SJSA1 (cell line): Measurements from ENCODE around the gene TIPIN. TPM values are rescaled to one million over a fixed set of nuclear protein-coding genes. Genes with fewer than 3 reads are reported as not detected.
"Not testable (repeated sequence)": the region's sequence is repeated elsewhere in the genome, so short reads cannot be mapped to it uniquely, and the experiment has no call there.

Experiments
- DNase-seq, 2 experiments: peaks; one replicate each; pipeline ENCODE4 v3.0.0-alpha.2; 2015 to 2020; ENCODE audit warnings: low spot score in 2 of 2, low read depth in 1 of 2
- H3K27ac ChIP-seq: fragments of 250-450 bp; sonication (Bioruptor Pico); 2 replicates; pipeline ENCODE4 v1.5.1; 2020; ENCODE audit warnings: mild to moderate bottlenecking, moderate library complexity
- H3K27me3 ChIP-seq: fragments of 250-450 bp; sonication (Bioruptor Pico); replicated peaks from 2 replicates; pipeline ENCODE4 v1.5.1; 2020; ENCODE audit warnings: mild to moderate bottlenecking, moderate library complexity
- H3K36me3 ChIP-seq: fragments of 250-450 bp; sonication (Bioruptor Pico); 2 replicates; pipeline ENCODE4 v1.5.1; 2020; ENCODE audit warnings: mild to moderate bottlenecking
- H3K4me1 ChIP-seq: fragments of 250-450 bp; sonication (Bioruptor Pico); replicated peaks from 2 replicates; pipeline ENCODE4 v1.6.1; 2021; ENCODE audit warnings: mild to moderate bottlenecking
- H3K4me3 ChIP-seq: fragments of 250-450 bp; sonication (Bioruptor Pico); 2 replicates; pipeline ENCODE4 v1.5.1; 2020; ENCODE audit warnings: mild to moderate bottlenecking
- H3K9me3 ChIP-seq: fragments of 250-450 bp; sonication (Bioruptor Pico); replicated peaks from 2 replicates; pipeline ENCODE4 v1.5.1; 2020; ENCODE audit warnings: mild to moderate bottlenecking
- total RNA-seq: library from RNA; depleted of rRNA; stranded (reverse); fragments of >200 nt; shearing (Covaris generic); gene quantifications from 2 replicates; pipeline ENCODE4 v1.2.3, GENCODE V29; 2014

The TIPIN gene
- total RNA-seq, 1 experiment from 2014 or later, result 32.2 TPM

DNA sequence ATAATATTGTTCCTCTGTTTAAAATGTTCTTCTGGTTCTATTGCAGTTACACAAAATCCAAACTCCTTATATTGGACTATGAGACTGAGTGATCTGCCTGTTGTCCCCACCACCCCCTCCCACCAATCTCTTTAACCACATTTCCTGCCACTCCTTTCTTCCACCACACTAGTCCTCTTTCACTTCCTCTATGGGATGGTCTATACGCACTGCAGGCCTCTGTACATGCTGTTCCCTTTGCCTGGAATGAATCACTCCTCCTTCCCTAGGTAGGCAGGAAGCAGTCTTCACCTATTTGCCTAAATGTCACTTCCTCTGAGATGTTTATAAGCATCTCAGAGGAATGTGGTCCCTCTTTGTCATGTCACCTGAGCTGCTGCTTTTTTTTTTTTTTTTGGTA is 34.2 kb upstream of the TIPIN start:
- Histone ChIP-seq H3K36me3 (peaks cover 28% of the 10 kb centered on the region), H3K9me3 (no peaks in the 10 kb centered on the region), H3K27me3 (no peaks in the 10 kb centered on the region), H3K27ac (no peak overlapping the region), H3K4me3 (no peak overlapping the region), H3K4me1 (peaks cover 10% of the 10 kb centered on the region)
- no peak for DNase-seq

DNA sequence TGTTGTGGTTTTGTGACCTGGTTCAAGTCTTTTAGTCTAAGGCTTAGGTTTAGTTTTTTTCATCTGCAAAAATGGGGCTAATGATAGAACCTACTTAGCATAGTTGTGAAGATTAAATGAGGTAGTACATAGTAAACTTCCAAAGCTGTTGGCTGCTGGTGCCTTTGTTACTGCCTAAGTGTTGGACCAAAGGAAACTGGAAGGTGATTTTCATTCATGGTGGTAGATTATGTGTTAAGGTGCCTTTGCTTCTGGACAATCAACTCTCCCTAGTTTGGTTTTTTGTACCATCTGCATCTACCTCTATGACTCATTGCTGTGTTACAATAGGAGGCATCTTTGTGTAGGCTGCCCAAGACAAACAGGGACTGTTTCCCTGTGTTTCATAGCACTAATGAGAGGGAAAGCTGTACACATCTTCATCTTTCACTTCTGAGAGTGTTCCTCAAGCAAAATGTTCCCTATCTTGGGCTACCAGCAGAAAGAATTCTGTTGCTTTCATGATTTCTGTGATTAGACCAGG is 33.4 kb upstream of the TIPIN start:
- H3K27me3 ChIP-seq, result no peaks in the 10 kb centered on the region
- H3K36me3 ChIP-seq, result peaks cover 28% of the 10 kb centered on the region
- H3K9me3 ChIP-seq, result no peaks in the 10 kb centered on the region
- peaks cover 10% of the 10 kb centered on the region for H3K4me1 ChIP-seq
- no peak overlapping the region for H3K4me3 ChIP-seq
- no peak for DNase-seq
- no peak overlapping the region for H3K27ac ChIP-seq

DNA sequence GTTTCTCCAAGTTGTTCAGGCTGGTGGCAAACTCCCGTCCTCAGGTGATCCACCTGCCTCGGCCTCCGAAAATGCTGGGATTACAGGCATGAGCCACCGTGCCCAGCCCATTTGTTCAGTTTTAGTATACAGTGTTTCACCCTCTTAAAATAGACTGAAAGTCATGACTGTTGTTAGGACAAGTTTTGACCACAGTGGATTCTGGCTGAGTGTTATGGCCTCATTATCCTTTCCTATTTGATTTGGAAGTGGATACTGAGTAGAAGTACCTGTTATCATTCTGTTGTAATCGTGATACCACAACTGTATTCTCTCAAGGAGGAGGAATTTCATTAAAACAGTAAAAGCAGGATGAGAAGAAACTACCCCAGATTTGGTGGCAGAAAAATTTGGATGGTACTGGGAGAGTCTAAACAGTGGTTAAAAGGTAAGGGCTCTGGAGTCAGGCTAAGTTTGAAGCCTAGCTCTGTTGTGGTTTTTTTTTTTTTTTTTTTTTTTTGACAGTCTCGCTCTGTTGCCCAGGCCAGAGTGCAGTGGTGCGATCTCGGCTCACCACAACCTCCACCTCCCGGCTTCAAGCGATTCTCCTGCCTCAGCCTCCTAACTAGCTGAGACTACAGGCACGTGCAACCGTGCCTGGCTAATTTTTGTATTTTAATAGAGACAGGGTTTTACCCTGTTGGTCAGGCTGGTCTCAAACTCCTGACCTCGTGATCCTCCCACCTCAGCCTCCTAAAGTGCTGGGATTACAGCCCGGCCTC is 32.8 kb upstream of the TIPIN start:
- Histone ChIP-seq H3K27me3 (no peaks in the 10 kb centered on the region), H3K27ac (no peak overlapping the region), H3K4me1 (peaks cover 10% of the 10 kb centered on the region), H3K9me3 (no peaks in the 10 kb centered on the region), H3K36me3 (peaks cover 28% of the 10 kb centered on the region), H3K4me3 (no peak overlapping the region)
- no peak for DNase-seq

DNA sequence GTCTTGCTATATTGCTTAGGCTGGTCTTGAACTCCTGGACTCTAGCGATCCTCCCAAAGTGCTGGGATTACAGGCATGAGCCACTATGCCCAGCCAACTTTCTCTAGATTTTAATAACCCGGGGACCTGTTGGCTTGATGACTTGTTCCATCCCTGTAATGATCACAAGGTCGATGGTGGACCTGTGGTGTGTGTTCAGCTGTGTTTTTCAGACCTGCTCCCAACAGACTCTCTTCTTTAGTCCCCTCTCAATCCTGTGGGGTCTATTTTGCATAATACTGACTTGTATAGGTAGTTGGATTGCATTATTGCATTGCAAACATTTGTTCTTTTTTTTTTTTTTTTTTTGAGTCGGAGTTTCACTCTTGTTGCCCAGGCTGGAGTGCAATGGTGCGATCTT is 32.1 kb upstream of the TIPIN start:
- H3K4me3 ChIP-seq, result no peak overlapping the region
- DNase-seq, result no peak

DNA sequence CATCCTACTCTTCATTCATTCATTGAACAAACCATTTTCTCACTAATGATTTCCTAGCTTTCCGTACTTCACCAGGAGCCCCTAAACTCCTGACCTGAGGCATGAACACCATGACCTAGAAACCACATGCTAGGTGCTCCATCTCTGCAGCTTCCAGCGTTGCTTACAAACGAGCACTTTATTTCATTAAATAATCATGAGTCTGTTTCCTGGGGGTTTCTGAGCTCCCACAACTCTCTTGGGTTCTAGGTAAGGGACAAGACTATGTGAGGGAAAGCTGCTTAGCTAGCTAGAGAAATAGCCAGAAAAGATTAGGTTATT is 31.5 kb upstream of the TIPIN start:
- DNase-seq, result no peak
- Histone ChIP-seq H3K36me3 (peaks cover 23% of the 10 kb centered on the region), H3K9me3 (no peaks in the 10 kb centered on the region), H3K4me3 (peak overlapping the region; percentile 72), H3K4me1 (peaks cover 10% of the 10 kb centered on the region), H3K27me3 (no peaks in the 10 kb centered on the region), H3K27ac (no peak overlapping the region)

More for the DNA sequence above, 32.1 kb upstream of the TIPIN start:
- Histone ChIP-seq H3K4me1 (peaks cover 10% of the 10 kb centered on the region), H3K27me3 (no peaks in the 10 kb centered on the region), H3K27ac (no peak overlapping the region), H3K9me3 (no peaks in the 10 kb centered on the region), H3K36me3 (peaks cover 24% of the 10 kb centered on the region)

DNA sequence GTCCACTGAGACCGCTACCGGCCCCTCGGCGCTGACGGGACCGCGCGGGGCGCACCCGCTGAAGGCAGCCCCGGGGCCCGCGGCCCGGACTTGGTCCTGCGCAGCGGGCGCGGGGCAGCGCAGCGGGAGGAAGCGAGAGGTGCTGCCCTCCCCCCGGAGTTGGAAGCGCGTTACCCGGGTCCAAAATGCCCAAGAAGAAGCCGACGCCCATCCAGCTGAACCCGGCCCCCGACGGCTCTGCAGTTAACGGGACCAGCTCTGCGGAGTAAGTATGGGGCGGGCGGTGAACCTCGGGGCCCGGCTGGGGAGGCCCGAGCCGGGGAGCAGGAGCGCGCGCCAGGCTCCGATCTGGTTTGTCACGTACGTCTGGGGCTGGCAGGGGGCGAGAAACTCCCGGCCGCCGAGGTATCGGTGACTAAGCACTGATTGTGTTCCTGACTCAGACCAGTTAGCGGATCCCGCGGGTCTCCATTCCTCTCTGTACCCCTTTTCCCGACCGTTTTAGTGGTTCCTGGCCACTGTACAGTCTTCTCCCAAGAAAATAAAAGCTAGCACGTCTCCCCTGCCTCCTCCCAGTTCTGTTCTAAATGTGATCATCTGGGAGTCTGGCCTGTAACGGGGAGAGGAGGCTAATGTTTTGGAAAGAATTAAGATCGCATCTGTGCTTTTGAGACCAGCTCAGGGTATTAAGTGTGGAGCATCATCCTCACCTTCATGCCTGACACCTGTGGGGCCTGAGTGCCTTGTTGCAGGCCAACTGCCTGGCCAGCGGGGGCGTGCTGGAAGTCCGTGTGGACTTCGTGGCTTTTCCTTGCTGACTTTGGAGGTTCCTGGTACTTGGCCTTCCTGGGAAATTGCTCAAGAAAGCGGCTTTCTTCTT is 30.9 kb upstream of the TIPIN start:
- Histone ChIP-seq H3K27ac (peak overlapping the region; percentile 41), H3K27me3 (no peaks in the 10 kb centered on the region), H3K36me3 (peaks cover 23% of the 10 kb centered on the region), H3K9me3 (no peaks in the 10 kb centered on the region), H3K4me3 (peak overlapping the region; percentile 72), H3K4me1 (peaks cover 10% of the 10 kb centered on the region)
- DNase-seq, result peak; percentile 69 to 71

DNA sequence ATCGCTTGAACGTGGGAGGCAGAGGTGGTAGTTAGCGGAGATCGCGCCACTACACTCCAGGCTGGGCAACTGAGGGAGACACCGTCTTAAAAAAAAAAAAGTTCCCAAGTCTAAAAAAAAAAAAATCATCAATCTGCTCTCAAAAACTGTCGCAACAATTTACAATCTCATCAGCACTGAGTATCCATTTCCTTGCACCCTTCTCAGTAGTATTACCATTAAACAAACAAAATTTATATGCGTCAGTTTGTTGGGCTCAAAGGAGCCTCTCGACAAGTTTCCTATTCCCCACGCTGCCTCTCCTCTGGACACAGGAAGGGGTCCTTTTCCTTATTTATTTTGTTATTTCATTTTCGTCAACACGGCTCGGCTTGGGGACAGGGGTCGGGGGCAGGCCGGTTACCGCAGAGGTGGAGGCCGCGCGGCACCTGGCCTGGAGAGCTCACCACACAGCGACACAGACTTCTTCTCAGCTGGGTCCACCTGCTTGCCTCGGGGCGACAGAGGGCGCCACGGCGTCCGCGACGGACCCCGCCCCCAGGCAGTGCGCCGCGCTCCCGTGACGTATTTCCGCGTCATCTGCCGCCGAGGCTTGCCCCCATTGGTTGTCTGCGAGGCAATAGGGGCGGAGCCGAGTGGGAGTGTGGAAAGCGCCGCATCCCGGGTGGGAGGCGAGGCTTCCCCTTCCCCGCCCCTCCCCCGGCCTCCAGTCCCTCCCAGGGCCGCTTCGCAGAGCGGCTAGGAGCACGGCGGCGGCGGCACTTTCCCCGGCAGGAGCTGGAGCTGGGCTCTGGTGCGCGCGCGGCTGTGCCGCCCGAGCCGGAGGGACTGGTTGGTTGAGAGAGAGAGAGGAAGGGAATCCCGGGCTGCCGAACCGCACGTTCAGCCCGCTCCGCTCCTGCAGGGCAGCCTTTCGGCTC is 30.0 kb upstream of the TIPIN start, which contains the start of gene MAP2K1:
TSS of gene MAP2K1 (plus strand) at position 709 of the 920 bp plus-strand sequence. CDS start 436 bp downstream, outside the sequence.
- no peaks in the 10 kb centered on the region for H3K27me3 ChIP-seq
- peak within 1 kb of the TSS; percentile 72 for H3K4me3 ChIP-seq
- H3K27ac ChIP-seq, result peak within 1 kb of the TSS; percentile 41
- peaks cover 10% of the 10 kb centered on the region for H3K4me1 ChIP-seq
- H3K36me3 ChIP-seq, result peaks cover 18% of the 10 kb centered on the region
- DNase-seq, result peak; percentile 94 to 98
- no peaks in the 10 kb centered on the region for H3K9me3 ChIP-seq

DNA sequence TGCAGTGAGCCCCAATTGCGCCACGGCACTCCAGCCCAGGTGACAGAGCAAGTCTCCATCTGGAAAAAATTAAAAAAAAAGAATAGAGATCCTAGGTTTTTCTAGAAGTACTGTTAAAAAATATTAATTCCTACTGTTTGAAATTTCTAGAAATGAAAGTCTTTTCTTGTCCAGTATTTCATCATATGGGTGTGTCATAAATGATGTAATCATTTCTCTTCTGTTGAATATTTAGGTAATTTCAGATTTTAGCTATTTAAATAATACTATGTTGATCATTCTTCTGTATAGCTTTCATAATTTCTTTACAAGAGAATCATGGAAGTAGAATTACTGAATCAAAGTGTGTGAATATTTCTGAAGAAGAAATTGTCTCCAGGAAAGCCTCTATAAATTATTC is 24.9 kb upstream of the TIPIN start:
- H3K9me3 ChIP-seq, DNase-seq, H3K27me3 ChIP-seq: not testable (repeated sequence)

DNA sequence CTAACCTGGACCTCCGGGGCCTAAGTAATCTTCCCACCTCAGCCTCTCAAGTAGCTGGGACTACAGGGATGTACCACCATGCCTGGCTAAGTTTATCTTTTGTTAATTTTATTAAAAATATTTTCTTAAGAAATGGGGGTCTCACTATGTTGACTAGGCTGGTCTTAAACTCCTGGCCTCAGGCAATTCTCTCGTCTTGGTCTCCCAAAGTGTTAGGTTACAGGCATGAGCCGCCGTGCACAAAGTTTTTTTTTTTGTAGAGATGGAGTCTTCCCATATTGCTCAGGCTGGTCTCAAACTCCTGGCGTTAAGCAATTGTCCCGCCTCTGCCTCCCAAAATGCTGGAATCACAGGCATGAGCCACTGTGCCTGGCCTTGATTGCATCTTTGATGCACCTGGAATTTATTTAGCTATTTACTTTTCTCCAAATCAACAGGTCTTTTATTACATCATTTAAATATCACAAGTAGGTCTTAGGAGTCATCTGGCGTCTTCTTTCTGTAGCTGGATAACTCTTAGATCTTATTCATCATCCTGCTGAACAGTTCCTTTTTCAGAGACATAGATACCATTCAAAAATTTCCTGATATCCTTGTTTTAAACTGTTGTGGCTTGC is 22.4 kb upstream of the TIPIN start:
- Histone ChIP-seq H3K4me3 (no peak overlapping the region), H3K9me3 (no peaks in the 10 kb centered on the region), H3K27ac (no peak overlapping the region), H3K36me3 (no peaks in the 10 kb centered on the region), H3K27me3 (no peaks in the 10 kb centered on the region), H3K4me1 (no peaks in the 10 kb centered on the region)
- no peak for DNase-seq

More for the DNA sequence above, 24.9 kb upstream of the TIPIN start:
- H3K4me1 ChIP-seq, H3K36me3 ChIP-seq, H3K4me3 ChIP-seq, H3K27ac ChIP-seq: not testable (repeated sequence)

DNA sequence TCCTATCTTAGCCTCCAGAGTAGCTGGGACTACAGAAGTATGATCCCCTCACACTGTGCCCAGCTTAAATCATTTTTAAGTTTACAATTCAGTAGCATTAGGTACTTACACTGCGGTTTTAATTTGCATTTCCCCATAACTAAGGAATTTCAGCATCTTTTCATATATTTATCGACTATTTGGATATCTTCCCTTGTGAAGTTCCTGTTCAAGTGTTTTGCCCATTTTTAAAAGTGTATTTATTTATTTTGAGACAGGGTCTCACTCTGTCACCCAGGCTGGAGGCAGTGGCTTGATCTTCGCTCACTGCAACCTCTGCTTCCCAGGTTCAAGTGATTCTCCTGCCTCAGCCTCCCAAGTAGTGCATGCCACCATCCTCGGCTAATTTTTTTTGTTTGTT is 17.7 kb upstream of the TIPIN start:
- DNase-seq, result no peak
- H3K4me3 ChIP-seq, result no peak overlapping the region
- H3K27ac ChIP-seq, result no peak overlapping the region
- H3K9me3 ChIP-seq, result no peaks in the 10 kb centered on the region
- peaks cover 9% of the 10 kb centered on the region for H3K4me1 ChIP-seq
- H3K36me3 ChIP-seq, result no peaks in the 10 kb centered on the region
- no peaks in the 10 kb centered on the region for H3K27me3 ChIP-seq

DNA sequence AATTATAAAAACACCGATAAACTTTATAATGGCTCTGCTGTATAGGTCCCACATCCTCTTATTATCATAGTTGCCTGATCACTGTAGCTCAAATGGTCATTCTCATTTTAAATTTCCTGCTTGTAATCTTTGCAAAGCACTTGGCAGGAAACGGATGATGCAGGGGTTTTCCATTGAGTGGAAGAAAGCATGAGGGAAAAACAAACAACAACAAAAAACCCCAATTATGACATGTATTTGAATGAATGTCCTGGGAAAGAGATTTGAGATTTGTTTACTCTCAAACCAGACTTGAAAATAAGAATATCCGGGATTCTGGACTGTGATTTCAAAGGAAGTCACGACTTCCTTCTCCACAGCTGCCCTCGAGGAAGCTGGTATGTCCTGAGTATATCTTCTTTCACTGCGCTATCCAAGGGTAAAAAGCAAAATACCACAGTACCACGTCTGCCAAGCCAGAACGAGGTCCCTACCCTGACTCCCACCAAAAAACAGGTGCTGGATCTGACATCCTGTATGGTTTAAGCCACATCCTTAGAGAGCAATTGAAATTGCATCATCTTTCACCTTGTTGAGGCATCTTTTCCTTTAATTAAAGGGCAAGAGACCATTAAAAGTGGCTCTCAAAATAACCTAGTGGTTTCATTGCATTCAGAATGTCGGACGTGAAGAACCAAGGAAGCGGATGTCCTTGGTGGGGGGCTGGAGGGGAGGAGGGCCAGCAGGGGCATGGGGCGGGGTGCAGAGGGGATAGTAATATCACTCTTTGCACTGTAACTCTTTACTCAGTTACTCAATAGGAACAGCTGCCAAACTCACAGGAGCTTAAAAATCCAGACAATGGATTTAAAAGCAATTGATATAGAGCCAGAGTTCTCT is 13.5 kb upstream of the TIPIN start:
- peaks cover 9% of the 10 kb centered on the region for H3K4me1 ChIP-seq
- peak overlapping the region; percentile 12; the same call in 1 of the 2 replicates for H3K4me3 ChIP-seq
- no peaks in the 10 kb centered on the region for H3K27me3 ChIP-seq
- H3K27ac ChIP-seq, result peak overlapping the region; percentile 34
- no peaks in the 10 kb centered on the region for H3K9me3 ChIP-seq
- DNase-seq, result peak in 1 of 2 experiments; percentile 41
- H3K36me3 ChIP-seq, result no peaks in the 10 kb centered on the region

DNA sequence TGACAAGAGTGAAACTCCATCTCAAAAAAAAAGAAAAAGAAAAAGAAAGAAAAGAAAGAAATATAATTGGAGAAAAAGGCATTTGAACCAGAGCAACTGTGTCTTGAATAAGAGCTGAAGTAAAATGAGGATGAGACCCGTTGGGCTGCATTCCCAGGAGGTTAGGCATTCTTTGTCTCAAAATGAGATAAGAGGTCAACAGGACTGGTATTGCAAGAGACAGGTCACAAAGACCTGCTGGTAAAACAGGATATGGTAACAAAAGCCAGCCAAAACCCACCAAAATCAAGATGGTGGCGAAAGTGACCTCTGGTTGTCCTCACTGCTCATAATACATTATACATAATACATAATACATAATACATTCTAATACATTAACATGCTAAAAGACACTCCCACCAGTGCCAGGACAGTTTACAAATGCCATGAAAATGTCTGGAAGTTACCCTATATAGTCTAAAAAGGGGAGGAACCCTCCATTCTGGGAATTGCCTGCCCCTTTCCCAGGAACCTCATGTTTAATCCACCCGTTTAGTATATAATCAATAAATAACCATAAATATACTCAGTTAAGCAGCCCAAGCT is 8.6 kb upstream of the TIPIN start:
- peaks cover 8% of the 10 kb centered on the region for H3K4me1 ChIP-seq
- no peaks in the 10 kb centered on the region for H3K9me3 ChIP-seq
- H3K27ac ChIP-seq, result no peak overlapping the region
- no peaks in the 10 kb centered on the region for H3K27me3 ChIP-seq
- no peak for DNase-seq
- H3K36me3 ChIP-seq, result no peaks in the 10 kb centered on the region
- H3K4me3 ChIP-seq, result no peak overlapping the region
